Smooth muscle cell (in vitro differentiated cells): ENCODE results near the gene ENG. TPM values are rescaled to one million over a fixed set of nuclear protein-coding genes. Genes with fewer than 3 reads are reported as not detected.

ENCODE experiments used
- DNase-seq: peaks from one replicate; lab custom pipeline; 2025; ENCODE audit not compliant: unreplicated experiment; lab: John Stamatoyannopoulos, UW
- H2AFZ ChIP-seq: fragments of 200-600 bp; sonication (generic); 2 replicates; pipeline ENCODE4 v1.6.0; 2016; ENCODE audit warnings: antibody characterized with exemption, low read depth, mild to moderate bottlenecking
- H3F3A ChIP-seq: fragments of 200-600 bp; sonication (generic); 2 replicates; pipeline ENCODE4 v1.6.0; 2017; ENCODE audit warnings: antibody characterized with exemption, low read depth
- H3K27ac ChIP-seq: fragments of 200-600 bp; sonication (generic); 2 replicates; pipeline ENCODE4 v1.5.1; 2016; ENCODE audit warnings: low read depth, mild to moderate bottlenecking
- H3K27me3 ChIP-seq: fragments of 200-600 bp; sonication (generic); 2 replicates; pipeline ENCODE4 v1.6.1; 2016; ENCODE audit warnings: low read depth, mild to moderate bottlenecking
- H3K36me3 ChIP-seq: fragments of 200-600 bp; sonication (generic); 2 replicates; pipeline ENCODE4 v1.5.1; 2016; ENCODE audit warnings: low read depth
- H3K4me1 ChIP-seq: fragments of 200-600 bp; sonication (generic); 2 replicates; pipeline ENCODE4 v1.5.1; 2016; ENCODE audit warnings: low read depth
- H3K4me2 ChIP-seq: fragments of 200-600 bp; sonication (generic); 2 replicates; pipeline ENCODE4 v1.6.0; 2016; ENCODE audit warnings: mild to moderate bottlenecking
- H3K4me3 ChIP-seq: fragments of 200-600 bp; sonication (generic); 2 replicates; pipeline ENCODE4 v1.5.1; 2016; ENCODE audit warnings: mild to moderate bottlenecking
- H3K79me2 ChIP-seq: fragments of 200-600 bp; sonication (generic); 2 replicates; pipeline ENCODE4 v1.6.0; 2016; ENCODE audit warnings: low read depth, mild to moderate bottlenecking
- H3K9ac ChIP-seq: fragments of 200-600 bp; sonication (generic); 2 replicates; pipeline ENCODE4 v1.6.0; 2016; ENCODE audit warnings: low read depth
- H3K9me3 ChIP-seq: fragments of 200-600 bp; sonication (generic); replicated peaks from 2 replicates; pipeline ENCODE4 v1.5.1; 2016; ENCODE audit warnings: low read depth
- H4K20me1 ChIP-seq: fragments of 200-600 bp; sonication (generic); 2 replicates; pipeline ENCODE4 v1.6.0; 2016; ENCODE audit warnings: low read depth
- WGBS: methylation state at CpG from one replicate; pipeline ENCODE4 v1.1.7; 2016; ENCODE audit warnings: low lambda C conversion rate; 5-methylcytosine and 5-hydroxymethylcytosine counted together
- polyA plus RNA-seq: library from polyadenylated mRNA; unstranded; fragments of >200 nt; fragmentation: Nextera tagmentation; extraction: Ambion mirVana; gene quantifications from 2 replicates; pipeline ENCODE4 v1.2.1, GENCODE V29; 2016
- total RNA-seq: library from RNA; depleted of rRNA; stranded (reverse); fragments of >200 nt; gene quantifications from 2 replicates; pipeline ENCODE4 v1.2.3, GENCODE V29; 2014
- TF ChIP-seq, protein P1 (sequence below): fragments of 200-600 bp; sonication (generic); IDR thresholded peaks from 2 replicates; pipeline ENCODE4 v1.5.1; 2017; ENCODE audit warnings: borderline replicate concordance, mild to moderate bottlenecking, antibody characterized with exemption; ENCODE audit not compliant: insufficient read depth, poor library complexity, severe bottlenecking

Gene ENG
- total RNA-seq (11.1 and 12.6 TPM in 2 replicates), polyA plus RNA-seq (42.4 and 54.1 TPM in 2 replicates)

DNA sequence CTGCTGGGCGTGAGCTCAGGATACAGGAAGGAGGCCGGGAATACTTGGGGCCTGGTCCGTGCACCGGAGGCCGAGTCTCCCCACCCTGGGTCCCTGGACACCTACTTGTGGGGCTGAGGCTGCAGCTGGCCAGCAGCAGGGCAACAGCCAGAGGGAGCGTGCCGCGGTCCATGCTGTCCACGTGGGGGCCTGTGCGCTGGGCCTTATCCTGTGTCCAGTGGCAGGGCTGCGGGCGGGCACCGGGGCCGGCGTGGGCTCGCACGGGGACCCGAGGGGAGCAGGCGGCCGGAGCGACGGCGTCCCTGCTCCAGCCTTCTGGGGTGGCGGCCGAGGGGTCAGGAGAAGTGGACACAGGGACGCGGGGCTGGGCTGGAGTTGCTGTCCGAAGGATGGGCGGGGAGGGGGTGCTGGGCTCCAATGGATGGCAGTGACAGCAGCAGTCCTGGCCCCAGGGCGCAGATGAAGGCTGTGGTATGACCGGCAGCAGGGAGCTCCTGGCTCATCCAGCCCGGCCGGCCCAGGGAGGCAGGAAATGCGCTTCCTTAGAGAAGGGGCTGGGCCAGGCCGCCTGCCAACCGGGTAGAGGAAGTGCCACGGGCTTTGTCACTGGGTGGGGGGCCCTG lies at the start of gene ENG:
ENG (minus strand) TSS at position 475 of the 623 bp plus-strand sequence; CDS start at position 172, 303 bp downstream.
- no peaks in the 10 kb centered on the region for H3K9me3 ChIP-seq
- H3K36me3 ChIP-seq, result no peaks in the 10 kb centered on the region
- H4K20me1 ChIP-seq, result no peaks in the 10 kb centered on the region
- peak within 1 kb of the TSS; percentile 87 for H3K4me2 ChIP-seq
- no peak for DNase-seq
- peak within 1 kb of the TSS; percentile 63 for H2AFZ ChIP-seq
- peak within 1 kb of the TSS; percentile 44 for H3K4me3 ChIP-seq
- no peaks in the 10 kb centered on the region for H3K27me3 ChIP-seq
- H3K9ac ChIP-seq, result no peak within 1 kb of the TSS
- peaks cover 12% of the 10 kb centered on the region for H3K79me2 ChIP-seq
- no peak within 1 kb of the TSS for H3K27ac ChIP-seq
- TF ChIP-seq, protein P1, sequence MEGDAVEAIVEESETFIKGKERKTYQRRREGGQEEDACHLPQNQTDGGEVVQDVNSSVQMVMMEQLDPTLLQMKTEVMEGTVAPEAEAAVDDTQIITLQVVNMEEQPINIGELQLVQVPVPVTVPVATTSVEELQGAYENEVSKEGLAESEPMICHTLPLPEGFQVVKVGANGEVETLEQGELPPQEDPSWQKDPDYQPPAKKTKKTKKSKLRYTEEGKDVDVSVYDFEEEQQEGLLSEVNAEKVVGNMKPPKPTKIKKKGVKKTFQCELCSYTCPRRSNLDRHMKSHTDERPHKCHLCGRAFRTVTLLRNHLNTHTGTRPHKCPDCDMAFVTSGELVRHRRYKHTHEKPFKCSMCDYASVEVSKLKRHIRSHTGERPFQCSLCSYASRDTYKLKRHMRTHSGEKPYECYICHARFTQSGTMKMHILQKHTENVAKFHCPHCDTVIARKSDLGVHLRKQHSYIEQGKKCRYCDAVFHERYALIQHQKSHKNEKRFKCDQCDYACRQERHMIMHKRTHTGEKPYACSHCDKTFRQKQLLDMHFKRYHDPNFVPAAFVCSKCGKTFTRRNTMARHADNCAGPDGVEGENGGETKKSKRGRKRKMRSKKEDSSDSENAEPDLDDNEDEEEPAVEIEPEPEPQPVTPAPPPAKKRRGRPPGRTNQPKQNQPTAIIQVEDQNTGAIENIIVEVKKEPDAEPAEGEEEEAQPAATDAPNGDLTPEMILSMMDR, result no peak
- H3F3A ChIP-seq, result no peaks in the 10 kb centered on the region
- WGBS, result 47% methylated on average over 26 of the region's 37 CpGs
- H3K4me1 ChIP-seq, result no peaks in the 10 kb centered on the region

DNA sequence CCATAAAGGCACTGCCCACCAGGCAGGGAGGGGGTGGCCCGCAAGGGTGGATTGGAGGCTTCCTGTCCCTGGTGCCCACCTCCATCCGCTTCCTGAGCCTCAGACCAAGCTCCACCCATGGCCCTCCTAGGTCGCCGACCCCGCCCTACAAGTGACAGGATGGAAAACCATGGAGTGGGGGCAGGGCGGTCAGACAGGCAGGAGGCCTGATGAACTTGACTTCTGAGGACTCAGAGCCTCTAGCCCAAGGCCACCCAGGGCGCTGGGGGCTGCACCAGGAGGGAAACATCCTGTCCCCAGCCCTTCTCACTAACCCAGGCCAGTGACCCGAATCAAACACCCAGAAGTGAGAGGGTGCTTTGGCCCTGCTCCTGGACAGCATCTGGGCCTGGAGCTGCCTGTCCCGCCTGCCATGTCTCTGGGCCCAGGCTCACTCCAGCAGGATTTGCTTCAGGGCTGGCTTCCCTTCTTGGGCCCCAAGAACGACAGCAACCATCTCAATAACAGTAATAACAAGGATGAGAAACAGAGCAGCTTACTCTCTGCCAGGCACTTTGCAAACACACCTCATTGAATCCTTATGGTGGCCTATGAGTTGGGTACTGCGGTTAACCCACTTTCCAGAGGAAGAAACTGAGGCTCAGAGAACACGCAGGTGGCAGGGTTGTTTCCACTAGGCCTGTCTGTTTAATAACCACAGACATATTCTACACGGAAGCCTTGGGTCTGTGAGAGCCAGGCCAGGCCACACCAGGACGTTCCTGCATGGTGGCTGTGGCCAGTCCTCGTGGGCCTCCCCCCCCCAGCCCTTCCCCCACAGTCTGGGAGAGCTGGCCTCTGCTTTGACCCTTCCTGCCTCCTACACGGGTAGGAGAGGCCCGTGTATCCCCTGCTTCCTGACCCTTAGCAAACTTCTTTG lies 49.4 kb upstream of the ENG start:
- no peaks in the 10 kb centered on the region for H3F3A ChIP-seq
- WGBS, result 43% methylated on average over 17 of the region's 17 CpGs
- no peaks in the 10 kb centered on the region for H4K20me1 ChIP-seq
- no peaks in the 10 kb centered on the region for H3K27me3 ChIP-seq
- H3K79me2 ChIP-seq, result no peaks in the 10 kb centered on the region
- peaks cover 12% of the 10 kb centered on the region for H3K4me1 ChIP-seq
- no peak overlapping the region for H3K27ac ChIP-seq
- H3K36me3 ChIP-seq, result no peaks in the 10 kb centered on the region
- no peak overlapping the region for H3K9ac ChIP-seq
- H2AFZ ChIP-seq, result no peak overlapping the region
- TF ChIP-seq, protein P1, result no peak
- H3K4me2 ChIP-seq, result no peak overlapping the region
- no peak overlapping the region for H3K4me3 ChIP-seq
- DNase-seq, result no peak
- H3K9me3 ChIP-seq, result no peaks in the 10 kb centered on the region

DNA sequence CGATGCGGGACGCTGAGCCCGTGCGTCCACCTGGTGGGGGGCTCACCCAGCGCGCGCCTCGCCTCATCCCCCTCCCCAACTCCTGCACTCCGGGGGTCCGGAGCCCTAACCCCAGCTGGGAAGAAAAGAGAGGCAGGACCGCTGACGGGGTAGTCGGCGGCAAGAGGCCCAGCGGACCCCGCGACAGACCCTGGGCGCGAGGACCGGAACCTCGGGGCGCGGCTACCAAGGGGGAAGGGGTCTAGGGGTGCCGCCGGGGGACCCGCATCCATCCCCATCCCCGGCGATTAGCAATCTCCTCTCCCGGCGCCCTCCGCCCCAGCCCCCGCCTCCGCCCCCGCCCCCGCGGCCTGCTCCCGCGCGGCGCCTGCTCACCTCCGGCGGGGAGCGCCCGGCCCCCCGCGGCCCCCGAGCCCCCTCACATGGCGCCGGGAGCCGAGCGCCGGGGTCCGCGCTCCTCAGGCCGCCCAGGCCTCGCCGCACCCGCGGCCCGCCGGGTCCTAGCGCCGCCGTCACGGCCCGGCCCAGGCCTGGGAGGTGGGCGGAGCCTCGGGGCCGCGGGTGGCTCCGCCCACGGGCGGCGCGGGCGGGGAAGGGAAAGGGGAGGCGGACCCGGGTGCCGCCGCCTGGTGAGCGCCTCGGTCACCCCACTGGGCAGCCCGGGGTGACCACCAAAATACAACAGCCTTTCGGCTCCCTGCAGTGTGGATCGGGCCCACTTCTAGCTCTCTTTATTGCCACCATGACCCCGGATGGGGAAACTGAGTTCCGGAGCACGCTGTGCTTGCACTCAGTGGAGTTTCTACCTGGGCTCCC lies 44.9 kb upstream of the ENG start, which contains the start of gene ST6GALNAC6:
ST6GALNAC6 (minus strand) TSS at position 476 of the 816 bp plus-strand sequence. CDS start 1,622 bp downstream, outside the sequence.
- DNase-seq, result peak; percentile 27
- Histone ChIP-seq H3K4me2 (peak within 1 kb of the TSS; percentile 91), H3K79me2 (no peaks in the 10 kb centered on the region), H4K20me1 (peaks cover 25% of the 10 kb centered on the region), H3K36me3 (peaks cover 7% of the 10 kb centered on the region), H3K9me3 (no peaks in the 10 kb centered on the region), H3K27ac (peak within 1 kb of the TSS; percentile 36), H2AFZ (peak within 1 kb of the TSS; percentile 82), H3K4me1 (peaks cover 23% of the 10 kb centered on the region), H3K4me3 (peak within 1 kb of the TSS; percentile 68), H3K9ac (peak within 1 kb of the TSS; percentile 87), H3K27me3 (no peaks in the 10 kb centered on the region), H3F3A (peaks cover 5% of the 10 kb centered on the region)
- 9% methylated on average over 21 of the region's 89 CpGs for WGBS
- TF ChIP-seq, protein P1, result no peak
